T-cell (primary cell): ENCODE data around the gene PEX6. TPM values are rescaled to one million over a fixed set of nuclear protein-coding genes. Genes with fewer than 3 reads are reported as not detected.

Source experiments
- total RNA-seq, 35 experiments: library from RNA in 6 of 35; stranded (reverse) in 6 of 35; fragments of 120-200 nt in 1 of 35; gene quantifications; one replicate each; pipeline versions ENCODE4 v1.2.1 to v1.2.4 and lab custom pipeline; 2013 to 2026

Gene PEX6
- total RNA-seq, 5 donors from 2014 or later (not counting 1 experiment from before 2014, with no cell fraction given) = 20.5 to 30.5 (median 27.4) TPM

Other genes with a start within 250 kb of the PEX6 start
- 10 to 100 TPM; 56.5 to 74.8 (median 59.4) TPM for gene TBCC, start 233.1 kb downstream of the PEX6 start, total RNA-seq
- 10 to 100 TPM; 33.1 to 39.5 (median 33.6) TPM for gene BICRAL, start 197.1 kb downstream of the PEX6 start, total RNA-seq
- 10 to 100 TPM; 62.5 to 89.2 (median 81.3) TPM for gene RPL7L1, start 99.6 kb downstream of the PEX6 start, total RNA-seq
- under 1 TPM in 1 of 5 donors, not detected in 4; 0.53 TPM for gene PTCRA, start 63.1 kb downstream of the PEX6 start, total RNA-seq
- 10 to 100 TPM; 51.2 to 86.2 (median 79.4) TPM for gene CNPY3, start 49.7 kb downstream of the PEX6 start, total RNA-seq
- 1 to 10 TPM in 4 of 5 donors, under 1 TPM in 1; 0.93 to 3.4 (median 1.3) TPM for gene GNMT, start 18.4 kb downstream of the PEX6 start, total RNA-seq
- 10 to 100 TPM; 27.8 to 35.1 (median 33.3) TPM for gene PPP2R5D, start 5.4 kb upstream of the PEX6 start, total RNA-seq
- gene MEA1, start 34.8 kb upstream of the PEX6 start, total RNA-seq = 10 to 100 TPM; 20.5 to 38.7 (median 34.0) TPM
- 10 to 100 TPM; 40.5 to 75.3 (median 66.9) TPM for gene KLHDC3, start 35.1 kb upstream of the PEX6 start, total RNA-seq
- 10 to 100 TPM; 27.3 to 51.2 (median 47.3) TPM for gene RRP36, start 42.4 kb upstream of the PEX6 start, total RNA-seq
- 10 to 100 TPM in 3 of 5 donors, 1 to 10 TPM in 2; 6.9 to 15.9 (median 11.6) TPM for gene CUL7, start 74.7 kb upstream of the PEX6 start, total RNA-seq
- 10 to 100 TPM; 34.8 to 66.3 (median 52.0) TPM for gene MRPL2, start 80.3 kb upstream of the PEX6 start, total RNA-seq
- 10 to 100 TPM; 37.8 to 48.5 (median 45.5) TPM for gene KLC4, start 80.5 kb upstream of the PEX6 start, total RNA-seq
- 10 to 100 TPM in 2 of 5 donors, 1 to 10 TPM in 2, under 1 TPM in 1; 0.56 to 11.3 (median 1.6) TPM for gene PTK7, start 97.1 kb upstream of the PEX6 start, total RNA-seq
- gene SRF, start 192.1 kb upstream of the PEX6 start, total RNA-seq = 10 to 100 TPM; 19.6 to 34.1 (median 33.7) TPM
- 100 to 1,000 TPM in 1 of 5 donors, 10 to 100 TPM in 4; 92.5 to 107 (median 96.5) TPM for gene CUL9, start 203.0 kb upstream of the PEX6 start, total RNA-seq